UCSD-AML1 (cell line): ENCODE measurements around the gene OR1L6.

Experiments
- DNase-seq: peaks from one replicate; lab custom pipeline; 2025; ENCODE audit not compliant: unreplicated experiment; lab: John Stamatoyannopoulos, UW

The OR1L6 gene, protein sequence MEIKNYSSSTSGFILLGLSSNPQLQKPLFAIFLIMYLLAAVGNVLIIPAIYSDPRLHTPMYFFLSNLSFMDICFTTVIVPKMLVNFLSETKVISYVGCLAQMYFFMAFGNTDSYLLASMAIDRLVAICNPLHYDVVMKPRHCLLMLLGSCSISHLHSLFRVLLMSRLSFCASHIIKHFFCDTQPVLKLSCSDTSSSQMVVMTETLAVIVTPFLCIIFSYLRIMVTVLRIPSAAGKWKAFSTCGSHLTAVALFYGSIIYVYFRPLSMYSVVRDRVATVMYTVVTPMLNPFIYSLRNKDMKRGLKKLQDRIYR

GRCh38 chr9:122742003-122742402 is at the start of gene OR1L6:
TSS of gene OR1L6 (plus strand) at chr9:122742303. CDS start at chr9:122749848, 7,545 bp downstream.
- no peak for DNase-seq

- no peak for DNase-seq
Measured at GRCh38 chr9:122695696-122696095, 46.4 kb upstream of the OR1L6 start.

- no peak for DNase-seq
Measured at GRCh38 chr9:122718038-122718437, 24.1 kb upstream of the OR1L6 start.

DNA sequence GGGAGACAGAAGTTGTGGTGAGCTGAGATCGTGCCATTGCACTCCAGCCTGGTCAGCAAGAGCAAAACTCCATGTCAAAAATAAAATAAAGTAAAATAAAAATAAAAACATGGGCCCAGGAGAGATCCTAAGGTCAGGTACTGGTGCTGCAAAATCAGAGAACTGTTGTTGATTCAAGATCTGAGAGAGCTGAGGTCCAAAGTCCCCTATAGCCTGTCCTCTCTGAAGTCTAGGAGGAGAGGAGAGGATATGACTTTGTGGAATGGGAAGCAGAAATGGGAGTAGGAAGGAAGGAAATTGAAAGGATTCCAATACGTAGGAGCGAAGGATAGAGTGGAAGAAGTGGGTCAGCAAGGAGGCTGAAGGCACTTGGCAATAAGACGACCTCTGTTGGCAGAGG is 22.9 kb upstream of the OR1L6 start:
- no peak for DNase-seq

DNA sequence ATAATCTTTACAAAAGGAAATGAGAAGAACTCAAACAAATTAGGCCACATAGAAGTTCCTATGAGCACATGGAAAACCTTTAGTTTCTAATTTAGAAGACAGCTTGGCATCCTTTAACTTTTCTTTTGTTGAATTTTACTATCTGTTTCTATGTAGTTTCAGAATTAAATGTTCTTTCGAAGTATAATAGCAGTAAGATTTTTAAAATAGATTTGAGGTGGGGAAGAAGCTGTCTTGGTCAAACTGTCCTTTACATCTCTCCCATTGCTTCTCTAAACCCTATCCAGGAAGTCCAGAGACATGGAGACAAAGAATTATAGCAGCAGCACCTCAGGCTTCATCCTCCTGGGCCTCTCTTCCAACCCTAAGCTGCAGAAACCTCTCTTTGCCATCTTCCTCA is 18.4 kb upstream of the OR1L6 start, which contains the start of gene OR1L4:
Gene OR1L4, plus strand, starts transcription at position 301 of the 400 bp plus-strand sequence. Its CDS starts 0 bp downstream, at position 301.
- DNase-seq, result no peak

DNA sequence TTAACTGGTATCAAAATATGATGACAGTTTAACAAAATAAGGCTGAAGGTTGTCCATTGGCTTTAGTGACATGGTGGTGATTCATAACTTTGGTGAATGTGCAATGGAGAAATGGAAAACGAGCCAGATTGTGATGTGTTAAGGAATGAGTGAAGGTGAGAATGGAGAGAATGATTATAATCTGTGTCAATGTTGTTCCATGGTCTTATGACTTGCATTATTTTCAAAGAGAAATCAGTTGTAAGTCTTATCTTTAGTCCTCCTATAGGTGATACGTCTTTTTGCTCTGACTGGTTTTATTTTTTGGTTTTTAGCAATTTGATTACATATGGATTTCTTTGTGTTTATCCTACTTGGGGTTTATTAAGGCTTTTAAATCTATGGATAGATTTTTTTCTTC is 12.7 kb downstream of the OR1L6 start:
- DNase-seq, result no peak

DNA sequence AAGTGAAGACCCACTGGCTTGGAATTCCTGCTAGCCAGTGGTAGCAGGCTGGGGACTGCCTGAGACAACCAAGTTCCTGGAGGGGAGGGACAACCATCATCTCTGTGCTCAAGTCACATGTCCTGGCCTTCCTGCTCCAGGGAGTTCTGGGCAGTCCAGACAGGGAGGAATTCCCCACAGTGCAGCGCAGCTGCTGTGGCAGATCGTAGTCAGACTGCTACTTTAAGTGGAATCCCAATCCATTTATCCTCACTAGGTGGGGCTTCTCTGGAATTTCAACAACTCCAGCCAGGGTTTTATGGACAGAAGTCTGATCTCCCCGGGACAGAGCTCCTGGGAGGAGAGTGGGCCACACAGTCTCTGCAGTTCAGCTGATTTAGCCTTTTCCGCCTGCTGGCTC is 25.7 kb downstream of the OR1L6 start:
- no peak for DNase-seq

DNA sequence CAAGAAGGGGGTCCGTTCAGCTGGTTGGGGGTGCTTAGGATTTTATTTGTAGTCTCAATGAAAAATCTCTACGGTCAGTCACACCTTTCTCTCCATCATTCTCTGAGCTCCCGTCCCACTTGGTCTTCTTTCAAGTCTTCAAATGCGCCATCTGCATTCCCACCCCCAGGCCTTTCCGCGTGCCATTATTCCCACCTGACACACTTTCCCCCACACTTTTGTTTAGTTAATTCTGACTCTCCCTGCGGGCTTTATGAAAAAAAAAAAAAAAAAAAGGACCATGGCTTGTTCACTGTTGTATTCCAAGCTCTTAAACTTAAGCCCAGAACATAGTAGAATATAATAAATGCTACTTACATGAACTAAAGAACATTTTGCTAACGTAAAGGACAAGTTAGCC is 34.9 kb downstream of the OR1L6 start:
- no peak for DNase-seq

- DNase-seq, result no peak
Measured at GRCh38 chr9:122777935-122778627, 36.0 kb downstream of the OR1L6 start.

- DNase-seq, result no peak
Measured at GRCh38 chr9:122779181-122779580, 37.1 kb downstream of the OR1L6 start.

- no peak for DNase-seq
Measured at GRCh38 chr9:122780026-122780425, 37.9 kb downstream of the OR1L6 start.

- DNase-seq, result no peak
Measured at GRCh38 chr9:122781671-122782070, 39.6 kb downstream of the OR1L6 start.

- DNase-seq, result no peak
Measured at GRCh38 chr9:122785269-122785668, 43.2 kb downstream of the OR1L6 start.

GRCh38 chr9:122786338-122786737 is 44.2 kb downstream of the OR1L6 start:
- DNase-seq, result no peak

DNA sequence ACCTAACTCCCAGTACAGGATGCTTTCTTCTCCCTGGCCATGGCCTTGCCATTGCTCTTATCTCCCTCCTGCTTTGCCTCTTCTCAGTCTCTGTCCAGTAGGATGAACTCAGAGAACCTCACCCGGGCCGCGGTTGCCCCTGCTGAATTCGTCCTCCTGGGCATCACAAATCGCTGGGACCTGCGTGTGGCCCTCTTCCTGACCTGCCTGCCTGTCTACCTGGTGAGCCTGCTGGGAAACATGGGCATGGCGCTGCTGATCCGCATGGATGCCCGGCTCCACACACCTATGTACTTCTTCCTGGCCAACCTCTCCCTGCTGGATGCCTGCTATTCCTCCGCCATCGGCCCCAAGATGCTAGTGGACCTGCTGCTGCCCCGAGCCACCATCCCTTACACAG is 46.7 kb downstream of the OR1L6 start, which contains the start of gene OR5C1:
Gene OR5C1, plus strand, starts transcription at position 103 of the 400 bp plus-strand sequence. Its CDS starts 0 bp downstream, at position 103.
- no peak for DNase-seq

- no peak for DNase-seq
Measured at GRCh38 chr9:122789256-122790046, 47.3 kb downstream of the OR1L6 start.

GRCh38 chr9:122791872-122792669 is 50.0 kb downstream of the OR1L6 start:
- no peak for DNase-seq

DNA sequence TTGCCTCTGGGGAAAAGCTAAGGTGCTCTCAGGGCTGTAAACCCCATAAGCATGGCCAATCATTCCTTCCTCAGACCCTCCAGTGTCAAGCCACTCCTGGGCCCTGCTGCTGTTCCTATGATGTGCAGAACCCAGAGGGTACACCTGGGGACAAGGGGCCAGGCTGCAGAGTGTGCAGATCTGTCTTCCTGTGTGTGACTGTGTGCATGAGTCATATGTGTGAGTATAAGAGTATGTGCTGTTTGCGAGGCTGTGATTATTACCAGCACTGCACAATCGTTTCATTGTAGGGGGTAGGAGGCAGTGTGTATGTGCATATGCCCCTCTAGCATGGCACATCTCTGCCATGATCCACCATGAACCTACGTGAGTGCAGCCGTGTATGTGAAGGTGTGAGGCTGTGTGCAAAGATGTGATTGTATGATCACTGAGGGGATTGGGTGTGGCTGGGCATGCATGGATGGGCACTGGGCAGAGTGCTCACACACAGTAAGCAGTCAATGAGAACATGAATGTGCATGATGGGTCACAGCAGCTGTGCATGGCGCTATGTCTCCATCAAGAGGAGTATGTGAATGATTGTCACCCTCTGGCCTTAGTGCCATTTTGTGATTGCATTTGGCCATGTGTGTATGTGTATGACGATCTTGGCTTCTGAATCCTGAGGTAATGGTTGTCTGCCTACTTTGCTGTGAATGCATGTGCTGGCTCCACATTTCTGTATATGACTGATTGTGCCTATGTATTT is 55.4 kb downstream of the OR1L6 start:
- no peak for DNase-seq
